SKM-1 treated with dmso at 0.1 percent for 144 hours (cell line): Measurements from ENCODE around the gene TRAPPC2L.

Experiments used
- DNase-seq: peaks from one replicate; lab custom pipeline; 2025; ENCODE audit not compliant: unreplicated experiment; lab: John Stamatoyannopoulos, UW

TRAPPC2L gene

GRCh38 chr16:88856828-88857727, at the start of gene TRAPPC2L, which contains the start of gene GALNS:
Gene TRAPPC2L (plus strand): TSS chr16:88857127. CDS start chr16:88857151, 24 bp downstream.
Gene GALNS (minus strand): TSS chr16:88856947. CDS start chr16:88856877, 70 bp downstream.
- DNase-seq = peak; percentile 92

DNA sequence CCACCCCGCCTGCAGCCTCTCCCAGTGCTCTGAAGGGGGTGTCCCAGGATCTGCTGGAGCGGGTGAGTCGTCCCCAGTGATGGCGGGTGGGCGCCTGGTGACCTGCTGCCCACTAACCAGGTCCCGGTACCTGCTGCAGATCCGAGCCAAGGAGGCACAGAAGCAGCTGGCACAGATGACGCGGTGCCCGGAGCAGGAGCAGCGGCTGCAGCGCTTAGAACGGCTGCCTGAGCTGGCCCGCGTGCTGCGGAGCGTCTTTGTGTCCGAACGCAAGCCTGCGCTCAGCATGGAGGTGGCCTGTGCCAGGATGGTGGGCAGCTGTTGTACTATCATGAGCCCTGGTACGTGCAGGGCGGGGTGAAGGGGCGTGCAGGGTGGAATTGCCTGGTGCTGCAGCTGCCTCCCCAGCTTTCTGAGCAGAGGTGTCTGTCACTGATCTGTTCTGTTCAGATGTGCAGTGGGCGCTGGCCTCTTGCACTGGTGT, 49.7 kb upstream of the TRAPPC2L start:
- no peak for DNase-seq

DNA sequence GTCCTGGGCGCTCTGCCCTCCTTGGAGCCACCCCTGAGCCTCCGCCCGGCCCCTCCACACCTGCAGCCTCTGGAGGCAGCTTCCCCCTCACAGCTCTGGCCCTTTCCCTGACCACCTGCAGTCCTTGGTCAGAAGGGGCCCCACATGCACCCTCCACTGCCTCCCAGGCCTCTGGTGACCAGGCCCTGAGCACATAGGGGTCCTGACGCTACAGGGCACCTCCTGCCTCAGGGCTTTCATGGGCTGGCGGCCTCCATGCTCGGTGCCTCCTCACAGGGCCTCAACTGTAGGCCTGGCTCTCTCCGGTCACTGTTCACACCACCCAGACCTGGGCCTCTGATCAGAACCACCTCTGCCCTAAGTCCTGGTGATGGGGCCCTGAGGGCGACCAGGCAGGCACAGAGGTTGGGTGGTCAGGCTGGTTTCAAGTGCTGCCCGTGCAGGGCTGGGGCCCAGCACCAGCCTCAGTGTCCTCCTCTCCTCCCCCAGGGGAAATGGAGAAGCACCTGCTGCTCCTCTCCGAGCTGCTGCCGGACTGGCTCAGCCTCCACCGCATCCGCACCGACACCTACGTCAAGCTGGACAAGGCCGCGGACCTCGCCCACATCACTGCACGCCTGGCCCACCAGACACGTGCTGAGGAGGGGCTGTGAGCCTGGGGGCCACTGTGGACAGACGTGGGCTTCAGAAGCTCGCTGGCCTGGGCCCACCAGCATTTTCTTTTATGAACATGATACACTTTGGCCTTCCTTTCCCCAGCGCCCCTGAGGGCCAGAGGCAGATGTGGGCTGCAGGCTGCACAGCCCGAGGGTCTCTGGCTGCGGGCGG, 49.1 kb upstream of the TRAPPC2L start:
- no peak for DNase-seq

- DNase-seq = no peak
Observed at GRCh38 chr16:88809068-88809675, 47.8 kb upstream of the TRAPPC2L start.

DNA sequence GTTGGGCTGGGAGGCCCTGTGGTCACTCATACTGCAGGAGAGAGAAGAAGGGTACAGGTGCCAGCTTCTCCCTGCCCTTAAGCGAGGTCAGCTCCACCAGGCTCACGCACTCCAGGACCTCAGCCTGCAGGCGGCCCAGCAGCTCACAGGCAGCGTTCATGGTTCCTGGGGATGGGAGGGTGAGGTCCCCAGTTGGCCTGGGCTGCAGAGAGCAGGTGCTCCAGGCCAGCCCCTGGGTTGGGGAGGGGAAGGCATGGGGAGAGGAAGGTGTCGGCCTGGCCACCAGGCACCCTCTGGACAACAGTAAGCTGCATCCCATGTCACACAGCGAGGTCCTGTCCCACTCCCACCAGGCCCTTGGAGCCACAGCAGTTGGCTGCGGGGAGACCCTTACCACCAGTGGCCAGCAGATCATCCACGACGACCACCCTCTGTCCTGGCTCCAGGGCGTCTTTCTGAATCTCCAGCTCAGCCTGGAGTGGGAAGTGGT, 47.2 kb upstream of the TRAPPC2L start:
- DNase-seq = no peak

GRCh38 chr16:88810166-88810911, 46.6 kb upstream of the TRAPPC2L start:
- peak; percentile 29 for DNase-seq

DNA sequence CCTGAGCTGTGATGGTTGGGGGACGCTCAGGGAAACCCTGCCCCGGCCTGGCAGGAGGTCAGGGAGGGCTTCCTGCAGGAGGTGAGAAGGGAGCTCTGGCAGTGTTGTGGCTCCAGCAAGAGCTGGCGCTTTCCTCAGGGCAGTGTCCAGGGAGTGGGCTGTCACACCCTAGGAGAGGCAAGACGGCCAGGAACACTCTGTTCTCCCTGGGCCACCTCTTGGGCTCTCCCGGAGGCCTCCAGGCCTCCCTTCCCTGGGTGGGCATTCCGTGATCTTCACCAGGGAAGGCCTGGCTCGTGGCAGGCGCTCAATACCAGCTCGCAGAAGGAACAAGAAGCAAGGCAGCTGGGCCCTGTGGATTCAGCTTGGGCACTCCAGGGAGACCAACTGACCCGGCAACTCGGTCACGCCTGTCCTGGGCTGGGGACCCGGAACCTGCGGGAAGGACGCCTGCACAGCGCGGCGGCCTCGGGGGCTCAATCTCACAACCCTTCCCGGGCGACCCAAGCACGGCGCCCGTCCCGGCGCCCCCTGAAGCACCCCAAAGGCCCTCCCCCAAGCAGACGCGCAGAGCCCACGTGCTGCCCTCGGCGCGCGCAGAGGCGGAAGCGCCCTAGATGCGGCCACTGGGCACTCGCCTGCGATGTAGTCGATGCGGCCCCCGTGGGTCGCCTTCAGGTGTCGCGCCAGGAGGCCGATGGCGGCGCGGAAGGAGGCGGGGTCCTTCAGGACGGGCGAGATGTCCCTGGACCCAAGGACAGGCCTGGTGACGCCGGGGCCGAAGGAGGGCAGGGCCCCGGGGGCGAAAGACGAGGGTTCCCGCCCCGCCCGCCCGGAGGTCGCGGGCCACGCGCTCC, 45.8 kb upstream of the TRAPPC2L start:
- DNase-seq = peak; percentile 22

DNA sequence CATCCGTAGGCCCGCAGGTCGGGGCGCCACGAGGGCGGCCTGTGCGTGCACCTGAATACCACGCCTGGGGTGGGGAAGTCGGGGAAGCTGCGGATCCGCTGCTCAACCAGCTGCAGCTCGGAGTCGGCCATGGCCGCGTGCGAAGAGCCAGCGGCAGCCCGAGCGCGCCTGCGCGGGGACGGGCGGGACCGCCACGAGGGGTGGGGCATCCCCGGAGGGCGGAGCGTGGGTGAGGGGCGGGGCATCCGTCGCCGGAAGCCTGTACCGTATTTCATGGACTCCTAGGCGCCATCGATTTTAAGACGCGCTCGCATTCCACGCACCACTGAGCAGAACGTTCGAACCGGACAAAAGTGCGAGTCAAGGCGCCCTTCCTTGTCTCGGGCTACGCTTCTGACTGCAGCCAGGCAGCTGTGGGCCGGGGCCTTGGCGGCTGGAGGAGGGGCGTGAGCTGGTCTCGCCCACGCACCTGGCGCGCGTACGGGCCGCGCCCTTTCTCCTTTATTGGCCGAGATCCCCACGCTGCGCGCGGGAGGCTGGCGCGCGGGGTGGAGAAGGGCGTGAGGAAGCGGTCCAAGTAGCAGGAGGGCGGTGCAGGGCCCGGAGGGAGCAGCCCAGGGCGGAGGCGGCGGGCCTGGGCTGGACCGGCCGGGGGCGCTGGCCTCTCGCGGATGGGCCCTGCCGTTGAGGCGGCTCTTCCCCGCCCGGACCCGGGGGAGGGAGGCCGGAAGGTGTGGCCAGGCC, 45.0 kb upstream of the TRAPPC2L start, which contains the start of gene APRT:
Gene APRT, minus strand, starts transcription at position 160 of the 744 bp plus-strand sequence. Its CDS starts 29 bp downstream, at position 131.
- DNase-seq = peak; percentile 87

DNA sequence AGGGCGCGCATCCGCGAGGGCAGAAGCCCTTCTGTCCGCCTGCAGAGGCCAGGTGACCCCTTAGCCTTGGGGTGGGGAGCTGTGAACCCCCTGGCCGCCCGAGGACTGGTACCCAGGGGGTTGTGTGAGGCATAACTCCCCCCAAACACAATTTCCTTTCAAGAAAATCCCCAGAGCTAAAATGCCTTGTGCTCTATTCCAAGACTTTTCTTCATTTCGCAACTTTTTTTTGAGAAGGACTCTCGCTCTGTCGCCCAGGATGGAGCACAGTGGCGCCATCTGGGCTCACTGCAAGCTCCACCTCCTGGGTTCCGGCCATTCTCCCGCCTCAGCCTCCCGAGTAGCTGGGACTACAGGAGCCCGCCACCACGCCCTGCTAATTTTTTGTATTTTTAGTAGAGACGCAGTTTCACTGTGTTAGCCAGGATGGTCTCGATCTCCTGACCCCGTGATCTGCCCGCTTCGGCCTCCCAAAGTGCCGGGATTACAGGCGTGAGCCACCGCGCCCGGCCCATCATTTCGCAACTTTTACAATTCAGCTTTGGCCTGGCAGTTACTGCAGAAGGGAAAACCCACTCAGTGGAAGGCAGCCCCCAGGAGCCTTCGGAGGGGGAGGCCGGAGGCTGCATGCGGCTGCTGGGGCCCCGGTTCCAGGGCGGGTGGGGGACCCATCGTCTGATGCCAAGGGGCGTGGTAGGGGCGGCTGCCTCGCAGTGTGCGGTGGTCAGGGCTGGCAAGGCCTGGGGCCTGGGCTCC, 44.2 kb upstream of the TRAPPC2L start:
- peak; percentile 74 for DNase-seq

- DNase-seq = no peak
Observed at GRCh38 chr16:88813269-88814143, 43.4 kb upstream of the TRAPPC2L start.

- no peak for DNase-seq
Observed at GRCh38 chr16:88814144-88814502, 42.8 kb upstream of the TRAPPC2L start.

- DNase-seq = no peak
Observed at GRCh38 chr16:88815227-88815626, 41.7 kb upstream of the TRAPPC2L start.

- no peak for DNase-seq
Observed at GRCh38 chr16:88815901-88816589, 40.9 kb upstream of the TRAPPC2L start.

GRCh38 chr16:88816736-88817535, 40.0 kb upstream of the TRAPPC2L start:
- no peak for DNase-seq

GRCh38 chr16:88817785-88818574, 38.9 kb upstream of the TRAPPC2L start:
- DNase-seq = no peak
